ENCODE results near the gene GKAP1.

DNA sequence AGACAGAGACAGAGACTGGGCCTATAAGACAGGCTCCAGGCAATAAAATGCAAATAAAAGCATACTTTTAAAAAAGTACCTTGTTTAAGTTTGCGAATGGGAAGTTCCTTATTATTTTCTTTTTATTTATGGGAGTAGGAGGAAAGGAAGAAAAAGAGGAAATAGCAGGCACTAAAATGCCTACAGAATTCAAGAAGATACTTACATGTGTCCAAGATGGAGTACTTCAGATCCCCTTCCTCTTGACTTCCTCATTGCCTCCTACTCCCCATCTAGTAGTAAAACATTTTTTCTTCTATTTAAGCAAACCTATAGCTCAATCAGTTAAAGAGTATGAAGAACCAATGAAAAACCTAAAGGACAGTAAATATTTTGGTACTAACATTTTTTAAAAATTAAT lies 24.8 kb downstream of the GKAP1 start:
- TF ChIP-seq, protein P1, sequence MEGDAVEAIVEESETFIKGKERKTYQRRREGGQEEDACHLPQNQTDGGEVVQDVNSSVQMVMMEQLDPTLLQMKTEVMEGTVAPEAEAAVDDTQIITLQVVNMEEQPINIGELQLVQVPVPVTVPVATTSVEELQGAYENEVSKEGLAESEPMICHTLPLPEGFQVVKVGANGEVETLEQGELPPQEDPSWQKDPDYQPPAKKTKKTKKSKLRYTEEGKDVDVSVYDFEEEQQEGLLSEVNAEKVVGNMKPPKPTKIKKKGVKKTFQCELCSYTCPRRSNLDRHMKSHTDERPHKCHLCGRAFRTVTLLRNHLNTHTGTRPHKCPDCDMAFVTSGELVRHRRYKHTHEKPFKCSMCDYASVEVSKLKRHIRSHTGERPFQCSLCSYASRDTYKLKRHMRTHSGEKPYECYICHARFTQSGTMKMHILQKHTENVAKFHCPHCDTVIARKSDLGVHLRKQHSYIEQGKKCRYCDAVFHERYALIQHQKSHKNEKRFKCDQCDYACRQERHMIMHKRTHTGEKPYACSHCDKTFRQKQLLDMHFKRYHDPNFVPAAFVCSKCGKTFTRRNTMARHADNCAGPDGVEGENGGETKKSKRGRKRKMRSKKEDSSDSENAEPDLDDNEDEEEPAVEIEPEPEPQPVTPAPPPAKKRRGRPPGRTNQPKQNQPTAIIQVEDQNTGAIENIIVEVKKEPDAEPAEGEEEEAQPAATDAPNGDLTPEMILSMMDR (IDR thresholded peaks at IDR 0.05), result no peak
- no peak for TF ChIP-seq POLR2A (IDR thresholded peaks at IDR 0.05)
